NCI-H748 treated with DMSO at 0.1 percent for 48 hours (cell line): Measurements from ENCODE around the gene NEDD4.
"Not testable (repeated sequence)": the region's sequence is repeated elsewhere in the genome, so short reads cannot be mapped to it uniquely, and the experiment has no call there.

Source experiments
- DNase-seq: peaks from one replicate; lab custom pipeline; 2025; lab: John Stamatoyannopoulos, UW

Gene NEDD4

GRCh38 chr15:56004281-56004680 is 10.9 kb upstream of the NEDD4 start:
- DNase-seq = not testable (repeated sequence)

GRCh38 chr15:56003777-56004176 is 10.4 kb upstream of the NEDD4 start:
- DNase-seq = not testable (repeated sequence)

GRCh38 chr15:56003277-56003676 is 9.9 kb upstream of the NEDD4 start:
- not testable (repeated sequence) for DNase-seq

- DNase-seq = no peak
Measured at GRCh38 chr15:56001471-56002078, 8.2 kb upstream of the NEDD4 start.

- no peak for DNase-seq
Measured at GRCh38 chr15:55999658-56000057, 6.2 kb upstream of the NEDD4 start.

GRCh38 chr15:55998478-55998877 is 5.1 kb upstream of the NEDD4 start:
- no peak for DNase-seq

- DNase-seq = no peak
Measured at GRCh38 chr15:55993804-55994560, 570 bp upstream of the NEDD4 start.

- DNase-seq = no peak
Measured at GRCh38 chr15:55992769-55993110, 672 bp downstream of the NEDD4 start.

- no peak for DNase-seq
Measured at GRCh38 chr15:55991802-55992768, 1.3 kb downstream of the NEDD4 start.

GRCh38 chr15:55990998-55991397 is 2.4 kb downstream of the NEDD4 start:
- DNase-seq = no peak

GRCh38 chr15:55990516-55990915 is 2.9 kb downstream of the NEDD4 start:
- DNase-seq = no peak

GRCh38 chr15:55989383-55989782 is 4.0 kb downstream of the NEDD4 start:
- no peak for DNase-seq

- no peak for DNase-seq
Measured at GRCh38 chr15:55981582-55982249, 11.7 kb downstream of the NEDD4 start.

- DNase-seq = no peak
Measured at GRCh38 chr15:55980511-55980910, 12.9 kb downstream of the NEDD4 start.

GRCh38 chr15:55977231-55977630 is 16.2 kb downstream of the NEDD4 start:
- DNase-seq = no peak

GRCh38 chr15:55970286-55970685 is 23.1 kb downstream of the NEDD4 start:
- DNase-seq = no peak

GRCh38 chr15:55969582-55969981 is 23.8 kb downstream of the NEDD4 start:
- DNase-seq = no peak

GRCh38 chr15:55968923-55969322 is 24.5 kb downstream of the NEDD4 start:
- DNase-seq = no peak

GRCh38 chr15:55965091-55965490 is 28.3 kb downstream of the NEDD4 start:
- no peak for DNase-seq

- no peak for DNase-seq
Measured at GRCh38 chr15:55960946-55961345, 32.5 kb downstream of the NEDD4 start.

GRCh38 chr15:55959744-55960447 is 33.5 kb downstream of the NEDD4 start:
- DNase-seq = no peak
